BLaER1 treated with 17β-estradiol and CSF1 and Interleukin-3, amounts not matched to agents 10 nM and 100 nM (cell line): ENCODE measurements around the gene KLHL24.

Experiments used
- H3K27ac ChIP-seq, 11 experiments: shearing (Covaris generic); formaldehyde crosslinking; 2 replicates each; pipeline ENCODE4 v1.8.1; 2022
- H3K27me3 ChIP-seq, 11 experiments: shearing (Covaris generic); formaldehyde crosslinking; 2 replicates each; pipeline ENCODE4 v1.8.1; 2022
- H3K36me3 ChIP-seq, 11 experiments: shearing (Covaris generic); formaldehyde crosslinking; 2 replicates each; pipeline ENCODE4 v1.8.1; 2022
- H3K4me1 ChIP-seq, 10 experiments: shearing (Covaris generic); formaldehyde crosslinking; 2 replicates each; pipeline ENCODE4 v1.8.1; 2022
- H3K4me2 ChIP-seq, 11 experiments: shearing (Covaris generic); formaldehyde crosslinking; 2 replicates each; pipeline ENCODE4 v1.8.1; 2022
- H3K4me3 ChIP-seq, 10 experiments: shearing (Covaris generic); formaldehyde crosslinking; 2 replicates each; pipeline ENCODE4 v1.8.1; 2022
- H3K9ac ChIP-seq, 11 experiments: shearing (Covaris generic); formaldehyde crosslinking; 2 replicates each; pipeline ENCODE4 v1.8.1; 2022
- H3K9me3 ChIP-seq, 11 experiments: shearing (Covaris generic); formaldehyde crosslinking; replicated peaks in 1 of 11; 2 replicates each; pipeline ENCODE4 v1.8.1; 2022
- H4K20me1 ChIP-seq, 11 experiments: shearing (Covaris generic); formaldehyde crosslinking; 2 replicates each; pipeline ENCODE4 v1.8.1; 2022
- Cebpa-rat ChIP-seq, 11 experiments: shearing (Covaris generic); IDR thresholded peaks; 2 replicates each; pipeline ENCODE4 v1.8.1; 2022

KLHL24 gene

GRCh38 chr3:183725387-183725786 is 90.0 kb downstream of the KLHL24 start:
- peaks cover 3 to 75% (median 25%) of the 10 kb centered on the region in 11 experiments; a peak in 18 of 22 replicates for H4K20me1 ChIP-seq
- TF ChIP-seq Cebpa-rat (IDR thresholded peaks at IDR 0.05), result no peak
- no peak overlapping the region for H3K27ac ChIP-seq
- no peak overlapping the region for H3K4me3 ChIP-seq
- no peak overlapping the region for H3K9ac ChIP-seq
- no peaks in the 10 kb centered on the region for H3K4me1 ChIP-seq
- no peaks in the 10 kb centered on the region for H3K9me3 ChIP-seq
- no peaks in the 10 kb centered on the region for H3K27me3 ChIP-seq
- H3K36me3 ChIP-seq, result peaks cover 98 to 100% (median 100%) of the 10 kb centered on the region in 11 experiments
- no peak overlapping the region for H3K4me2 ChIP-seq

DNA sequence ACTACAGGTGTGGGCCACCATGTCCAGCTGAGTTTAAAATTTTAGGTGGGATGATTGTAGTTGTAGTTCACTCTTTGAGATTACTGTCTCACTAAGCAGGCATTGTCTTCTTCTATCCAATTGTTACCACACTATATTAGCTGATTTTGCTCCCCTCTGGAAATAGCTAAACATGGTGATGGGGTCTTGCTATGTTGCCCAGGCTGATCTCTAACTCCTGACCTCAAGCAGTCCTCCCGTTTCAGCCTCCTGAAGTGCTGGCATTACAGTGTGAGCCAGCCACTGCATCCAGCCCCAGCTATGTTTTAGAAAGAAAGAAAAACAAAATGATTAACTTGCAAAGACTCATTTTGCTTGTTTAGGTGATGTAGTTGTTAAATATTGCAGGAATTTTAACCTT is 92.8 kb downstream of the KLHL24 start:
- H3K4me2 ChIP-seq, result no peak overlapping the region
- H3K27me3 ChIP-seq, result no peaks in the 10 kb centered on the region
- no peak overlapping the region for H3K4me3 ChIP-seq
- no peak overlapping the region for H3K9ac ChIP-seq
- H3K9me3 ChIP-seq, result no peaks in the 10 kb centered on the region
- H4K20me1 ChIP-seq, result peaks cover 0 to 80% (median 36%) of the 10 kb centered on the region in 11 experiments; a peak in 17 of 22 replicates
- no peak overlapping the region for H3K27ac ChIP-seq
- peaks cover 99 to 100% (median 100%) of the 10 kb centered on the region in 11 experiments for H3K36me3 ChIP-seq
- no peaks in the 10 kb centered on the region for H3K4me1 ChIP-seq
- TF ChIP-seq Cebpa-rat (IDR thresholded peaks at IDR 0.05), result no peak

DNA sequence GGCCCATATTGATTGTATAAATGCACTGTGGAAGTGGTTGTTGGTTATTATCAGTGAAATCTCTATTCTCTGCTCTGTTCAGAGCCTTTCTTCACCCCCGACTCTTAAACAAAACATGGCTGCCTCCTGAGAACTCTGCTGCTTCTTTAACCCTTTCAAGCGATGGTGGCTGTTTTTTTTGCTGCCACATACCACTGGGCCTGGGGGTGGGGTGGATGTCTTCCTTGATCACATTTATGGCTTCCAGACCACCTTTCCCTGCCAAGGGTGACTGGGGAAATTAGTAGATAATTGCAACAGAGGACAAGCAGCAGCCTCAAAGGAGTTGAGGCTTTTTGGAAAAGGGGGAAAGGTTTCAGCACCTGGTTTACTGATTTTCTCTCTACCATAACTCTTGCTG is 94.9 kb downstream of the KLHL24 start:
- Histone ChIP-seq H3K4me2 (no peak overlapping the region), H3K4me1 (no peaks in the 10 kb centered on the region), H3K27ac (no peak overlapping the region), H4K20me1 (peaks cover 3 to 89% (median 52%) of the 10 kb centered on the region in 11 experiments; a peak in 20 of 22 replicates), H3K9ac (no peak overlapping the region), H3K4me3 (no peak overlapping the region), H3K9me3 (peaks cover 0 to 3% (median 0%) of the 10 kb centered on the region in 11 experiments; a peak in 1 of 22 replicates), H3K27me3 (no peaks in the 10 kb centered on the region), H3K36me3 (peaks cover 99 to 100% (median 100%) of the 10 kb centered on the region in 11 experiments)
- TF ChIP-seq Cebpa-rat (IDR thresholded peaks at IDR 0.05), result no peak

DNA sequence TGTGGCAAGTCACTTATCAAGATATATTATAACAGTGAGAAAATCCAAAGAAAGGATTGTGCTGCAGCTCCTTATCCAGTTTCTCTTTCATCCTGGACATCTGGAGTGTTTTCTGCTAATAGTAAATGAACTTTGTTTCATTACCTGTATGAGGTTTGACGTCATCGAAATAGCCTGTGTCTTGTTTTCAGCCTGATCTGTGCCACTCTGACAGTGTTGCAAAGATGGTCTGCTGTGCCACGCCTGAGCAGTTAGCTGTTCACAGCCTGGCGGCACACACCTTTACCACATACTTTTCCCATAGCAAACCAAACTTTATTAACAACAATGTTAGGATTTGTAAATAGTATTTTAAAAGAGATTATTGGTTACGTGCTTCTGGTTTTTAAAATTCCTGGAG is 96.2 kb downstream of the KLHL24 start:
- no peak overlapping the region for H3K4me3 ChIP-seq
- H3K27ac ChIP-seq, result no peak overlapping the region
- H3K36me3 ChIP-seq, result peaks cover 99 to 100% (median 100%) of the 10 kb centered on the region in 11 experiments
- H3K4me2 ChIP-seq, result no peak overlapping the region
- H3K9ac ChIP-seq, result no peak overlapping the region
- H3K4me1 ChIP-seq, result no peaks in the 10 kb centered on the region
- peaks cover 6 to 87% (median 52%) of the 10 kb centered on the region in 11 experiments; a peak in 19 of 22 replicates for H4K20me1 ChIP-seq
- H3K9me3 ChIP-seq, result peaks cover 0 to 15% (median 5%) of the 10 kb centered on the region in 11 experiments; a peak in 14 of 22 replicates
- H3K27me3 ChIP-seq, result no peaks in the 10 kb centered on the region
- TF ChIP-seq Cebpa-rat (IDR thresholded peaks at IDR 0.05), result no peak

DNA sequence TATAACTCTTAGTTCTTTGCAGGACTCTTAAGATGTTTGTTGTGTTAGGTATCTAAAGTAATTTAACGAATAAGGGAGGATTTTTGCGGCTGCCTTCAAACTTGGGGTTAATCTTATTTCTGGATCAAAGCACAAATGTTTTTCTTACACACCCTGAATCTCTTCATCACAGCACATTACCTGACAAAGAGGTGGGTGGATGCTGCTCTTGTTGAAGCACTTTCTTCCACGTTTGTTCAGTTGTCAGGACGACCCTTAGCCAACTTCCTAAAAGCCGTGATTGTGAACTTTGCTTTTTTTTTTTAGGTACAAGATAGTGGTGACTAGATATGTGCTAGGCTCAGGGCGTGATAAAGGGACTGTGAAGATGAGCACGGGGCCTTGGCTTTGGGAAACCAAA is 98.1 kb downstream of the KLHL24 start:
- Histone ChIP-seq H3K4me3 (no peak overlapping the region), H3K4me2 (no peak overlapping the region), H3K9ac (no peak overlapping the region), H4K20me1 (peaks cover 6 to 73% (median 40%) of the 10 kb centered on the region in 11 experiments; a peak in 19 of 22 replicates), H3K9me3 (peaks cover 6 to 32% (median 21%) of the 10 kb centered on the region in 11 experiments; a peak in 20 of 22 replicates), H3K4me1 (no peaks in the 10 kb centered on the region), H3K36me3 (peaks cover 95 to 98% (median 97%) of the 10 kb centered on the region in 11 experiments), H3K27ac (no peak overlapping the region), H3K27me3 (no peaks in the 10 kb centered on the region)
- TF ChIP-seq Cebpa-rat (IDR thresholded peaks at IDR 0.05), result no peak
